Upper lobe of left lung (tissue), 6 donors: Measurements from ENCODE around the gene EYS. TPM values are rescaled to one million over a fixed set of nuclear protein-coding genes. Genes with fewer than 3 reads are reported as not detected.

Experiments
- ATAC-seq, 2 donors: fragments of 200-7000 bp; cut with Tn5 transposase; one replicate each; pipeline ENCODE4 v1.9.1; 2022; ENCODE audit warnings: mild to moderate bottlenecking in 2 of 2, moderate library complexity in 2 of 2; ENCODE audit not compliant: low FRiP score in 2 of 2
- DNase-seq, 2 donors: peaks; one replicate each; pipeline ENCODE4 v3.0.0-alpha.2; 2019 to 2020
- H3K27ac ChIP-seq, 4 donors: fragments of 200-600 bp; sonication (generic); one replicate each; pipeline ENCODE4 v1.5.1; 2016 to 2019
- H3K27me3 ChIP-seq, 4 donors: fragments of 200-600 bp; sonication (generic); one replicate each; pipeline ENCODE4 v1.5.1; 2017 to 2019
- H3K36me3 ChIP-seq, 4 donors: fragments of 200-600 bp; sonication (generic); one replicate each; pipeline ENCODE4 v1.5.1; 2016 to 2019
- H3K4me1 ChIP-seq, 4 donors: fragments of 200-600 bp; sonication (generic); one replicate each; pipeline ENCODE4 v1.5.1; 2018 to 2019
- H3K4me3 ChIP-seq, 4 donors: fragments of 200-600 bp; sonication (generic); one replicate each; pipeline ENCODE4 v1.5.1; 2017 to 2019; ENCODE audit warnings: mild to moderate bottlenecking in 2 of 4, moderate library complexity in 1 of 4
- H3K9me3 ChIP-seq, 4 donors: fragments of 200-600 bp; sonication (generic); one replicate each; pipeline ENCODE4 v1.5.1; 2018 to 2019
- EP300 ChIP-seq, 4 donors: sonication (generic); formaldehyde crosslinking; IDR thresholded peaks; one replicate each; pipeline ENCODE4 v1.5.1; 2017; ENCODE audit warnings: antibody characterized with exemption in 4 of 4, control low read depth in 2 of 4
- POLR2A ChIP-seq, 4 donors: fragments of 450-650 bp; IDR thresholded peaks; one replicate each; pipeline ENCODE4 v1.5.1; 2016 to 2017; ENCODE audit warnings: antibody characterized with exemption in 4 of 4, mild to moderate bottlenecking in 2 of 4
- POLR2AphosphoS5 ChIP-seq, 2 donors: sonication (generic); formaldehyde crosslinking; IDR thresholded peaks; one replicate each; pipeline ENCODE4 v1.5.1; 2017; ENCODE audit warnings: antibody characterized with exemption in 2 of 2
- WGBS, 2 donors: methylation state at CpG; one replicate each; pipeline ENCODE4 v1.1.5; 2017 to 2018; 5-methylcytosine and 5-hydroxymethylcytosine counted together
- total RNA-seq, 6 donors: library from RNA; depleted of rRNA in 4 of 6; stranded (reverse); fragments of >200 nt in 4 of 6; gene quantifications; one replicate each; pipeline versions ENCODE4 v1.1.0 to v1.2.1, GENCODE V29; 2016 to 2021
- TF ChIP-seq, protein P1 (sequence below), 6 experiments: fragments of 450-650 bp in 4 of 6; fragments of 200-600 bp in 2 of 6; sonication (generic) in 2 of 6; IDR thresholded peaks; one replicate each; pipeline ENCODE4 v1.5.1; 2016 to 2019; ENCODE audit warnings: antibody characterized with exemption in 6 of 6
- donor health status: DM: no; HTN: no; CAD: no; lungs with moderate emphysema.
- donor health status: DM: no; HTN: yes; CAD: no; lungs with severe emphysema.

EYS gene
- total RNA-seq, 6 donors from 2014 or later: under 0.01 to 0.46 (median 0.28) TPM; not detected in 2

- no peak for ATAC-seq
- Histone ChIP-seq H3K4me1 (no peaks in the 10 kb centered on the region), H3K4me3 (no peak overlapping the region), H3K27ac (no peak overlapping the region), H3K36me3 (no peaks in the 10 kb centered on the region), H3K9me3 (no peaks in the 10 kb centered on the region), H3K27me3 (no peaks in the 10 kb centered on the region)
- WGBS, 2 donors: 79 to 86% methylated on average over 5 of the region's 5 CpGs
- no peak for TF ChIP-seq EP300 (IDR thresholded peaks at IDR 0.05)
- TF ChIP-seq POLR2AphosphoS5 (IDR thresholded peaks at IDR 0.05): no peak
- TF ChIP-seq, protein P1, sequence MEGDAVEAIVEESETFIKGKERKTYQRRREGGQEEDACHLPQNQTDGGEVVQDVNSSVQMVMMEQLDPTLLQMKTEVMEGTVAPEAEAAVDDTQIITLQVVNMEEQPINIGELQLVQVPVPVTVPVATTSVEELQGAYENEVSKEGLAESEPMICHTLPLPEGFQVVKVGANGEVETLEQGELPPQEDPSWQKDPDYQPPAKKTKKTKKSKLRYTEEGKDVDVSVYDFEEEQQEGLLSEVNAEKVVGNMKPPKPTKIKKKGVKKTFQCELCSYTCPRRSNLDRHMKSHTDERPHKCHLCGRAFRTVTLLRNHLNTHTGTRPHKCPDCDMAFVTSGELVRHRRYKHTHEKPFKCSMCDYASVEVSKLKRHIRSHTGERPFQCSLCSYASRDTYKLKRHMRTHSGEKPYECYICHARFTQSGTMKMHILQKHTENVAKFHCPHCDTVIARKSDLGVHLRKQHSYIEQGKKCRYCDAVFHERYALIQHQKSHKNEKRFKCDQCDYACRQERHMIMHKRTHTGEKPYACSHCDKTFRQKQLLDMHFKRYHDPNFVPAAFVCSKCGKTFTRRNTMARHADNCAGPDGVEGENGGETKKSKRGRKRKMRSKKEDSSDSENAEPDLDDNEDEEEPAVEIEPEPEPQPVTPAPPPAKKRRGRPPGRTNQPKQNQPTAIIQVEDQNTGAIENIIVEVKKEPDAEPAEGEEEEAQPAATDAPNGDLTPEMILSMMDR (IDR thresholded peaks at IDR 0.05): no peak
- no peak for TF ChIP-seq POLR2A (IDR thresholded peaks at IDR 0.05)
- no peak for DNase-seq
These were observed 1302.6 kb downstream of the EYS start for GRCh38 chr6:64404396-64404795.

- no peak for DNase-seq
- Histone ChIP-seq H3K4me3 (no peak overlapping the region), H3K9me3 (no peaks in the 10 kb centered on the region), H3K36me3 (no peaks in the 10 kb centered on the region), H3K27ac (no peak overlapping the region), H3K27me3 (no peaks in the 10 kb centered on the region), H3K4me1 (no peaks in the 10 kb centered on the region)
- 85 to 88% methylated on average over 2 of the region's 2 CpGs for WGBS, 2 donors
- ATAC-seq: no peak
- TF ChIP-seq POLR2A (IDR thresholded peaks at IDR 0.05): no peak
- TF ChIP-seq, protein P1 (IDR thresholded peaks at IDR 0.05): no peak
- TF ChIP-seq POLR2AphosphoS5 (IDR thresholded peaks at IDR 0.05): no peak
- no peak for TF ChIP-seq EP300 (IDR thresholded peaks at IDR 0.05)
These were observed 1323.7 kb downstream of the EYS start for GRCh38 chr6:64383277-64383676.

- no peak overlapping the region for H3K4me3 ChIP-seq
- H3K36me3 ChIP-seq: no peaks in the 10 kb centered on the region
- DNase-seq (no peak), ATAC-seq (no peak)
- H3K9me3 ChIP-seq: no peaks in the 10 kb centered on the region
- H3K27me3 ChIP-seq: no peaks in the 10 kb centered on the region
- H3K4me1 ChIP-seq: no peaks in the 10 kb centered on the region
- H3K27ac ChIP-seq: no peak overlapping the region
- TF ChIP-seq POLR2AphosphoS5 (IDR thresholded peaks at IDR 0.05): no peak
- no peak for TF ChIP-seq POLR2A (IDR thresholded peaks at IDR 0.05)
- TF ChIP-seq, protein P1 (IDR thresholded peaks at IDR 0.05): no peak
- TF ChIP-seq EP300 (IDR thresholded peaks at IDR 0.05): no peak
- 68 to 69% methylated on average over 5 of the region's 5 CpGs for WGBS, 2 donors
These were observed 1330.6 kb downstream of the EYS start for GRCh38 chr6:64376394-64376793.

DNA sequence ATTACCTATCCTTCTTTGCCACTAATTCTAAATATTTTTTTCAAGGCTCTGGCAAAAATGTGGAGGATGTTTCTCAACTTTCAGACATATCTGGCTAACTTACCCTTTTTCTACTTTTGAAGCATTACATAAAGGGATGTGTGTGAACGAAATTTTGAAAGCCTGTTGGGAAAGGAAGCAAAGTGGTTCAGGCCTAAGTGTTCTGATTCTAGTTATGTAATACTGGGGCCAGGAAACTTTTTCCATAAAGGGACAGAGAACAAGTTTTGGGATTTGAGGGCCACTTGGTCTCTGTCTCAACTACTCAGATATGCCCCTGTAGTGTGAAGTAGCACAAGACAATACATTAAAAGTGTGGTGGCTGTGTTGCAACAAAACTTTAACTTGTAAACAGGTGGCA, 1349.6 kb downstream of the EYS start:
- no peaks in the 10 kb centered on the region for H3K4me1 ChIP-seq
- no peak overlapping the region for H3K4me3 ChIP-seq
- no peak overlapping the region for H3K27ac ChIP-seq
- H3K27me3 ChIP-seq: no peaks in the 10 kb centered on the region
- 16 to 40% methylated on average over 1 of the region's 1 CpG for WGBS, 2 donors
- ATAC-seq (no peak), DNase-seq (no peak)
- H3K9me3 ChIP-seq: no peaks in the 10 kb centered on the region
- TF ChIP-seq POLR2AphosphoS5 (IDR thresholded peaks at IDR 0.05) (no peak), POLR2A (IDR thresholded peaks at IDR 0.05) (no peak), EP300 (IDR thresholded peaks at IDR 0.05) (no peak)
- TF ChIP-seq, protein P1 (IDR thresholded peaks at IDR 0.05): no peak
- H3K36me3 ChIP-seq: no peaks in the 10 kb centered on the region

GRCh38 chr6:64347411-64347810, 1359.6 kb downstream of the EYS start:
- H3K4me3 ChIP-seq: no peak overlapping the region
- no peaks in the 10 kb centered on the region for H3K4me1 ChIP-seq
- H3K36me3 ChIP-seq: no peaks in the 10 kb centered on the region
- H3K9me3 ChIP-seq: no peaks in the 10 kb centered on the region
- TF ChIP-seq POLR2AphosphoS5 (IDR thresholded peaks at IDR 0.05) (no peak), EP300 (IDR thresholded peaks at IDR 0.05) (no peak), POLR2A (IDR thresholded peaks at IDR 0.05) (no peak)
- TF ChIP-seq, protein P1 (IDR thresholded peaks at IDR 0.05): no peak
- no peaks in the 10 kb centered on the region for H3K27me3 ChIP-seq
- WGBS, 2 donors: 81 to 89% methylated on average over 1 of the region's 1 CpG
- no peak for ATAC-seq
- H3K27ac ChIP-seq: no peak overlapping the region
- no peak for DNase-seq
